22Rv1 (cell line): ENCODE results near the gene ARL2.
A peak's percentile ranks its signal among the peaks of the same experiment; 100 is the strongest.

ENCODE experiments used
- H3K27ac ChIP-seq: fragments of 450-650 bp; 2 replicates; pipeline ENCODE4 v1.5.1; 2017
- ZFX ChIP-seq: fragments of 450-650 bp; IDR thresholded peaks from 2 replicates; pipeline ENCODE4 v1.6.1; 2017; ENCODE audit warnings: antibody characterized with exemption, borderline replicate concordance
- TF ChIP-seq, protein P1 (sequence below): fragments of 450-650 bp; IDR thresholded peaks from 2 replicates; pipeline ENCODE4 v1.5.1; 2017; ENCODE audit warnings: mild to moderate bottlenecking

ARL2 gene

DNA sequence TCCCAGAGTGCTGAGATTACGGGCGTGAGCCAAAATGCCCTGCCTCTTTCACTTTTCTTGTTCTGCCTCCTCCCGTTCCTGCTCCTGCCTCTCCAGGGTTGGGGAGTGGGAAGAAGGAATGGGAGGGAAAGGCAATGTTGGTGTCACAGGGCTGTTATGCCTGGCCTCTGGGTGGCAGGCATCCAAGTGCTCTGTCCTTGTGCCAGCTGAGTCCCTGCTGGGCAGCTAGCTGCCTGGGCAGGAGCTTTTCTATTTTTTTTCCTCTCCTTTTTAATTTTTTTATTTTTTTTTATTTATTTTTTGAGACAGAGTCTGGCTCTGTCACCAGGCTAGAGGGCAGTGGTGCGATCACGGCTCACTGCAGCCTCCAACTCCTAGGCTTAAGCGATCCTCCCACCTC is 23.0 kb downstream of the ARL2 start:
- TF ChIP-seq, protein P1, sequence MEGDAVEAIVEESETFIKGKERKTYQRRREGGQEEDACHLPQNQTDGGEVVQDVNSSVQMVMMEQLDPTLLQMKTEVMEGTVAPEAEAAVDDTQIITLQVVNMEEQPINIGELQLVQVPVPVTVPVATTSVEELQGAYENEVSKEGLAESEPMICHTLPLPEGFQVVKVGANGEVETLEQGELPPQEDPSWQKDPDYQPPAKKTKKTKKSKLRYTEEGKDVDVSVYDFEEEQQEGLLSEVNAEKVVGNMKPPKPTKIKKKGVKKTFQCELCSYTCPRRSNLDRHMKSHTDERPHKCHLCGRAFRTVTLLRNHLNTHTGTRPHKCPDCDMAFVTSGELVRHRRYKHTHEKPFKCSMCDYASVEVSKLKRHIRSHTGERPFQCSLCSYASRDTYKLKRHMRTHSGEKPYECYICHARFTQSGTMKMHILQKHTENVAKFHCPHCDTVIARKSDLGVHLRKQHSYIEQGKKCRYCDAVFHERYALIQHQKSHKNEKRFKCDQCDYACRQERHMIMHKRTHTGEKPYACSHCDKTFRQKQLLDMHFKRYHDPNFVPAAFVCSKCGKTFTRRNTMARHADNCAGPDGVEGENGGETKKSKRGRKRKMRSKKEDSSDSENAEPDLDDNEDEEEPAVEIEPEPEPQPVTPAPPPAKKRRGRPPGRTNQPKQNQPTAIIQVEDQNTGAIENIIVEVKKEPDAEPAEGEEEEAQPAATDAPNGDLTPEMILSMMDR = no peak
- no peak for TF ChIP-seq ZFX
- H3K27ac ChIP-seq = no peak overlapping the region

DNA sequence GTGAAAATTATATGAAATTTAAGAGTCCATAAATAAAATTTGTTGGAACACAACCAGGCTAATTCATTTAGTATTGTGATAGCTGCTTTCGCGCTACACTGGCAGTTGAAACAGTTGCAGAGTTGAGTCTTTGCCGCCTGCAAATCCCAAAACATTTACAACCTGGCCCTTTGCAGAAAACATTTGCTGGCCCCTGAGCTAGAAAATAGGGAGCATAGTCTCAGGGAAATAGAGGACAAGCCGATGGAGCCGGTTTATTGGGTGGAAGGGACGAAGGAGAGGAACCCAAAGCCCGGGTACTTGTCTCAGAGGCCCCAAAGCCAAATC is 26.5 kb downstream of the ARL2 start:
- TF ChIP-seq, protein P1 = no peak
- TF ChIP-seq ZFX = no peak
- peak overlapping the region; percentile 95 for H3K27ac ChIP-seq

DNA sequence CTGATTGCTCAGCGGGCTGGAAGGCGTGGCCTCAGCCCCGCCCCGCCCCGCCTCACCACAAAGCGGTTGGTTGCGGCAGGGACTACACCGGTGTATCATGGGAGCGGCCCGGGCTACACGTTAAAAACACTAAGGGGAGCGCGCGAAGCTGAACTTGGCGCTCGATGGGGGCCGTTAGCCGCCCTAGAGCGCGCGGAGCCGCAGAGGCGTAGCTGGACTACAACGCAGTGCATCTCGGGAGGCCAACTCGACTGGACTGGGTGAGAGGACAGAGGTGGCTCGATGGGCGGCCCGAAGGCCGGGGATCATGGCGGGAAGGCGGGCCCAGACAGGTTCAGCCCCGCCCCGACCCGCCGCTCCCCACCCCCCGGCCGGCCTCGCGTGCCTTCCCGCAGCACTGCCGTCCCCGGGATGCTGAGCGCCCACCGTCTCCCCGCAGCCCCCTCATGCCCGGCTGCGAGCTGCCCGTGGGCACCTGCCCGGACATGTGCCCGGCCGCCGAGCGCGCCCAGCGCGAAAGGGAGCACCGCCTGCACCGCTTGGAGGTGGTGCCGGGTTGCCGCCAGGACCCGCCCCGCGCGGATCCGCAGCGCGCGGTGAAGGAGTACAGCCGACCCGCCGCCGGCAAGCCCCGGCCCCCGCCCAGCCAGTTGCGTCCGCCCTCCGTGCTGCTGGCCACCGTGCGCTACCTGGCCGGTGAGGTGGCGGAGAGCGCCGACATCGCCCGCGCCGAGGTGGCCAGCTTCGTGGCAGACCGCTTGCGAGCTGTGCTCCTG is 27.1 kb downstream of the ARL2 start, which contains the start of gene SAC3D1:
SAC3D1 (plus strand) TSS at position 364 of the 776 bp plus-strand sequence; CDS start at position 447, 83 bp downstream.
- TF ChIP-seq, protein P1 = no peak
- TF ChIP-seq ZFX = no peak
- peak within 1 kb of the TSS; percentile 95 for H3K27ac ChIP-seq

DNA sequence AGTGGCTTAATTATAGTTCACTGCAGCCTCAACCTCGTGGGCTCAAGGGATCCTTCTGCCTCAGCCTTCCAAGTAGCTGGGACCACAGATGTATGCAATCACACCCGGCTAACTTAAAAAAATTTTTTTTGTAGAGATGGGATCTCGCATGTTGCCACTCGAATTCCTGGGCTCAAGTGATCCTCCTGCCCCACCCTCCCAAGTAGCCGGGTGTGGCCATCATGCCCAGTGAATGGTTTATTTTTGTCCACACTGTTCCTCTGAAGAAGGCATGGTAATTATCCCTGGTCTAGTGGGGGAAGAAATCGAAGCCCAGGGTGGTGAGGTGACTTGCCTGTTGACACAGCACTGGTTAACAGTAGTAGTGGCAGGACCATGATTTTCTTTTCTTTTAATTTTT is 28.9 kb downstream of the ARL2 start:
- no peak for TF ChIP-seq ZFX
- TF ChIP-seq, protein P1 = no peak
- 0 out of 2 replicates have a peak overlapping the region, but pooled peaks have one; percentile 7 for H3K27ac ChIP-seq

DNA sequence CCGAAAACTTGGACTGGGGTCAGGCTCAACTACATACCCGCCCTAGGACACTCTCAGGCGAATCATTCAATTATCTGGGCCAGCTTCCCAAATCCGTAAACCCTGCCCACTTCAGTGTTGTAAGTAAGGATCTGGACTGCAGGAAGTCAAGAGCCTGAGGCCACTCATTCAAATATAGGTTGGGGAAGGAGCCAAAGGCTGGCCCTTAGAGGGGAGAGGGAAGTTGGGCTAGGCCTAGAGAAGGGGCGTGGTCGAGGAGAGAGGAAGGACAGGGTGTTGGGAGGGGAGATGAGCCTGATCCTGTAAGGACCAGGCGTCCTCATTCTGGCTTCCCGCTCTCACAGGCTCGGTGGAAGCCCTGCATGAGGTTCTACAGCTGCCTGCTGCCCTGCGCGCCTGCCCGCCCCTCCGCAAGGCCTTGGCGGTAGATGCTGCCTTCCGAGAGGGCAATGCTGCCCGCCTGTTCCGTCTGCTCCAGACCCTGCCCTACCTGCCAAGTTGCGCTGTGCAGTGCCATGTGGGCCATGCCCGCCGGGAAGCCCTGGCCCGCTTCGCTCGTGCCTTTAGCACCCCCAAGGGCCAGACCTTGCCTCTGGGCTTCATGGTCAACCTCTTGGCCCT is 30.0 kb downstream of the ARL2 start:
- TF ChIP-seq ZFX = no peak
- TF ChIP-seq, protein P1 = no peak
- H3K27ac ChIP-seq = no peak overlapping the region

DNA sequence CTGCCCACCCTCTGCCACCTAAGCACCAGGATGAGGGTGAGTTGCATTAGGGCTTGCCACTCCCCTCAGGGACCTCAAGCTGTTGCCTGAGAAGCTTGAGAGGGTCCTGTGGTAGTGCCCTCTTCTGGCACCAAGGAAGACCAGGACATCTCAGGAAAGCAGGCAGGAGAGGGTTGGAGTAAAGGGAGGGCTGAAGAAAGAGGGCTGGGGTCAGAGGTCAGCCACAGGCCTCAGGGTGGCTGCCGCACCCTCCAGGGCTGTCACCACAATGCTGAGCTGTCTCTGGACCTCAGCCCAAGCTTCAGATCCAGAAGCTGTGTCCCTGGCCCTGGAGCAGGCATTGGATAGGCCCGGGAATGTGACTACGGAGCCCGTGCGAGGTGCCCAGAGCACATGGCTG is 31.1 kb downstream of the ARL2 start:
- no peak for TF ChIP-seq ZFX
- H3K27ac ChIP-seq = no peak overlapping the region

DNA sequence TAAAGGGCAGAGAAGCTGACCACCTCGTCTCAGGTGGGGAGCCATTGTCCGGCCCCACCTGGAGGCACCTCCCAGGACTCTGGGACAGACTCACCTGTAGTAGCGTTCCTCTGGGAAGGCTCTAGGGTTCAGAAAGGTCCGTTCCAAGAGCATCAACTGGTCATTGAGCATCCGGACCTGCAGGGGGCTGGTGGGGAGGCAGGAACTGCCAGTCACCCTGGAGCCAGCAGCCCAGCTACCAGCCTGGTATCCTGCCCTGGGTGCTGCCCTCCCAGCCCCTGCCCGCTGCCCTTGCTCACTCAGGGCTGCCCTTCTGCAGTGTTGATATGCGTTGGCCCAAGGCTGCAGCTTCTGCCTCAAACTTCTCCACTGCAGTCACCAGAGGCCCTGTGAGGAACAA is 31.8 kb downstream of the ARL2 start:
- H3K27ac ChIP-seq = no peak overlapping the region
- TF ChIP-seq, protein P1 = no peak
- no peak for TF ChIP-seq ZFX
